Anterior cingulate cortex (tissue), 58 donors: ENCODE results near the gene RHBDF1.

Experiments used
- DNase-seq, 58 donors: peaks; one replicate each; lab custom pipeline; 2025; lab: John Stamatoyannopoulos, UW

Gene RHBDF1, protein sequence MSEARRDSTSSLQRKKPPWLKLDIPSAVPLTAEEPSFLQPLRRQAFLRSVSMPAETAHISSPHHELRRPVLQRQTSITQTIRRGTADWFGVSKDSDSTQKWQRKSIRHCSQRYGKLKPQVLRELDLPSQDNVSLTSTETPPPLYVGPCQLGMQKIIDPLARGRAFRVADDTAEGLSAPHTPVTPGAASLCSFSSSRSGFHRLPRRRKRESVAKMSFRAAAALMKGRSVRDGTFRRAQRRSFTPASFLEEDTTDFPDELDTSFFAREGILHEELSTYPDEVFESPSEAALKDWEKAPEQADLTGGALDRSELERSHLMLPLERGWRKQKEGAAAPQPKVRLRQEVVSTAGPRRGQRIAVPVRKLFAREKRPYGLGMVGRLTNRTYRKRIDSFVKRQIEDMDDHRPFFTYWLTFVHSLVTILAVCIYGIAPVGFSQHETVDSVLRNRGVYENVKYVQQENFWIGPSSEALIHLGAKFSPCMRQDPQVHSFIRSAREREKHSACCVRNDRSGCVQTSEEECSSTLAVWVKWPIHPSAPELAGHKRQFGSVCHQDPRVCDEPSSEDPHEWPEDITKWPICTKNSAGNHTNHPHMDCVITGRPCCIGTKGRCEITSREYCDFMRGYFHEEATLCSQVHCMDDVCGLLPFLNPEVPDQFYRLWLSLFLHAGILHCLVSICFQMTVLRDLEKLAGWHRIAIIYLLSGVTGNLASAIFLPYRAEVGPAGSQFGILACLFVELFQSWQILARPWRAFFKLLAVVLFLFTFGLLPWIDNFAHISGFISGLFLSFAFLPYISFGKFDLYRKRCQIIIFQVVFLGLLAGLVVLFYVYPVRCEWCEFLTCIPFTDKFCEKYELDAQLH

GRCh38 chr16:72561-73548 is at the start of gene RHBDF1:
Gene RHBDF1 (minus strand): TSS chr16:72631. CDS start chr16:65015, 7,616 bp downstream.
- peak in 3 of 58 donors; percentile 15 to 46 (median 30) for DNase-seq

DNA sequence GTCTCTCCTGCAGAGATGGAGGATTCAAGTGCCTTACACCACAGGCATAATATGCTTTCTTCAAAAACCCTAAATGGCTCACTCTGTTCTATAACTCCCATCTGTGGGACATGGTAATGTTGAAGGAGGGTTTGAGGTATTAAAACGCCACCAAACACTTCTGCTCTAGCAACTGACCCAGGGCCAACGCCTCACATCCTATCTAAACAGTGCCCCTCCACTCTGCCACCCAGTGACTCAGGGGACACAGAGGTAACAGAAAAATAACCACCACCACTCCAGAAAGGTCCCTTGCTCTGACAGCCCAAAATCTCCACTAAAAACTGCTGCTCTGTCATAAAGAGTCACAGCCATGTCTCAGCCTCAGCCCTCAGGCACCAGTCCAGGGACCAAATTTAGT is 48.3 kb upstream of the RHBDF1 start:
- no peak for DNase-seq

- DNase-seq: no peak
Observed at GRCh38 chr16:119835-120491, 47.5 kb upstream of the RHBDF1 start.

DNA sequence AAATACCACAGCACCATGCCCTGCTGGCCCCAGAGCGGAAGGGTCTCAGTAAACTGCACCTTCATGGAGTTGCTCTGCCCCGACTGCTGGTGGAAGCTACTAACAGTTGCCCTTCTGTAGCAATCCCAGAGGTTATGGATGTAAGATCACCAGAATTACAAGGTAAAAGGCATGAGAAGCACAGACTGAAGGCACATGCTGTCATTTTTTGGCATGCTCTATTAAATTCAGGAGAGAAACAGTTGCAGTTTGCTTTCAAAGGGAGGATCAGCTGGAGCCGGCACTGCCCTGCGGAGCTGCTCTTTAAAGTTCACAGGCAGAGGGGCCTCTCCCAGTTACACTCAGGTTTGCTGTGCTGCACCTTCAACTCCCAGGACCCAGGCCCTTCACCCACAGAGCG is 46.9 kb upstream of the RHBDF1 start:
- DNase-seq: no peak

DNA sequence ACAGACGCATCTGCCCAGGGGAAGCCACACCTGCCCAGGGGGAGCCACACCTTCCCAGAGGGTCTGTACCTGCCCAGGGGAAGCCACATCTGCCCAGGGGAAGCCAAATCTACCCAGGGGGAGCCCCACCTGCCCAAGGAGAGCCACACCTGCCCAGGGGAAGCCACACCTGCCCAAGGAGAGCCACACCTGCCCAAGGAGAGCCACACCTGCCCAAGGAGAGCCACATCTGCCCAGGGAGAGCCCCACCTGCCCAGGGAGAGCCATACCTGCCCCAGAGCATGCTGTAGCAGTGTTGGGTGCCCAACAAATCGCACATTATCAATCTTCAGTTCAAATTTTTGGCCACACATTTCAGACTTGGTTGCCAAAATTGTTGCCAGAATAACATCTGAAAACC is 46.4 kb upstream of the RHBDF1 start:
- no peak for DNase-seq

DNA sequence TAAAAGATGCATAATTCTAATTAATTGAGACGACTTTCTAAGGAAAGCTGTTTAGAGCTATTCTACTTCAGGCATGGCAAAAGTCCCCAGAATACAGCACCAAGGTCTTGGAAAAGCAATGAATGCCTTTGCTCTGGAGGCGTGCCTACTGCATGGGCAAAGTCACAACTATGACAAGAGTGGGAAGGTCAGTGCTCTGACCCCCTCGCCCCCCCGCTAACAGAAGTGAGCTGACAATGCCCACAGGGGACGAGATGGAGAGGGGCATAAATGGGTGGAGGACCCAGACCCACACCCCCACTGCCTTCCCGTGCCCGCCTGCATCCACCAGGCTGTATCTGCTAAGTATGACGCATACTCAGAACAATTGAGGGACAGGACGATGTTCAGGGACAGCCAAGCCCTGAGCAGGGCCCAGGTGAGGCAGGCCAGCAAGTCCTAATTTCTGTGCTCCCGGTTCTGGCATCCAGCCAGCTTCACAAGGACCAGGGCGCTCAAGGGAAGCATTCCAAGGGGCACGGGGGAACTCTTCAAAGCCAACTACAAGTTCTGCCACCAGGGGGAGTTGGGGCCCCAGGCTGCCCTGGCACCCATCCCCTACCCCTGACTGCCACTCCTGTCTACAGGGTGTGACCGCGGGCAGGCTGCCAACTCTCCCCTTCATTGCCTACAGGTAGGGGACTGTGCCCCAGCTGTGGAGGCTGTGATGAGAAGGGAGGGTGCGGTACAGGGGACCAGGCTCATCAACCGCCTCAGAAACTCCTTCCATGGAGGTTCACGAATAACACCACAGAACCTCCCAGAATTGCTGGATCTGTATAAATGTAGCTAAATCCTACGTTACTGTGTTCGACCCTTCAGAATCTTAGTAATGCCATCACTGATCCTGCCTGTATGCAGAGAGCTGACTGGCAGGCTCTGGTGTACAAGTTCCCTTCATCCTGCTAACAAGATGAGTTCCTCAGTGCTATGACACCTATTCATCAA is 45.2 kb upstream of the RHBDF1 start:
- DNase-seq: peak in 11 of 58 donors; percentile 8 to 73 (median 20)

GRCh38 chr16:116015-116414 is 43.6 kb upstream of the RHBDF1 start:
- DNase-seq: no peak

DNA sequence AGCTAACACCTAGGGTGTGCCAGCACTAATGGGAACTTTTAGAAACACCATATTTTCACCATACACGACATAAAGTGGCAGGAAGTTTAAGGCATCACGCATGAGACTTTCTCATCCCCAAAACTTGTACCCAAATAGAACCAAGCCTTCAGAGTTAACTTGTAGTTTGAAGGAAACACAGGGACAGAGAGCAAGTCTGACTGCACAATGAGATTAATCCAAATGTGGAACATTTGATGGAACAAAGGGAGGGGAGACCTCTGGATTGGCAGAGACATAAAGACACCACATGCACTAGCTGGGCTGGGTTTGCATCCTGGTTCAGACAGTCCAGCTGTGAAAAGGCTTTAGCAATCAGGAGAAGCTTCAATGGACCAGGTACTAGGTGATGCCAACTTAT is 41.9 kb upstream of the RHBDF1 start:
- DNase-seq: no peak

DNA sequence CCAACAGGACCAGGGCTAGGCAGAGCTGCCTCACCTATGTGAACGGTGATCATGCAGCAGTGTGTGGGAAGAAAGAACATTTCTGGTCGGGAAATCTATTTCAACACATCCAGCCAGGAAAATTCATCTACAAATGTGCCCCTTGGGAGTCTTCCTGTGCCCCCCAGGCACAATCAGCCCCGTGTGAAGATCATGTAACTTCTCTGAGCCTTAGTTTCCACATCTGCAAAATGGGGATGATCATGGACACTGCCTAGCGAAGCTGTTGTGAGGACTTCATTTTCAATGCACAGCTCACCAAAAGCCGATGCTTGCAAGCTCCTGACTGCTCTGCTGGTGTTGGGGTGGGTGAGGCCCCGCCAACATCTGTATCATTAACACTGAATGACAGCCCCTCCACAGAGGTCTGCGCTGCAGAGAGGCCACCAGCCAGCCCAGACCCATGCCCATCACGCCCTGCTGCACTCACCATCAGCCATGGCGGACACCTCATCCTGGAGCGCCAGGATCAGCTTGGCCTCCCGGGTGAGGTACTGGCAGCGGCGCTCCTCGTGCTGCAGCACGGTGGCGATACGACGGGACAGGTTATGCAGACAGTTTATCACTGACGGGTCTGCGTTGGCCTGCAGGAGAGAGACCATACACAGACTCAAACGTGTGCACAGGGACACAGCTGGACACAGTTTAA is 39.9 kb upstream of the RHBDF1 start:
- no peak for DNase-seq

DNA sequence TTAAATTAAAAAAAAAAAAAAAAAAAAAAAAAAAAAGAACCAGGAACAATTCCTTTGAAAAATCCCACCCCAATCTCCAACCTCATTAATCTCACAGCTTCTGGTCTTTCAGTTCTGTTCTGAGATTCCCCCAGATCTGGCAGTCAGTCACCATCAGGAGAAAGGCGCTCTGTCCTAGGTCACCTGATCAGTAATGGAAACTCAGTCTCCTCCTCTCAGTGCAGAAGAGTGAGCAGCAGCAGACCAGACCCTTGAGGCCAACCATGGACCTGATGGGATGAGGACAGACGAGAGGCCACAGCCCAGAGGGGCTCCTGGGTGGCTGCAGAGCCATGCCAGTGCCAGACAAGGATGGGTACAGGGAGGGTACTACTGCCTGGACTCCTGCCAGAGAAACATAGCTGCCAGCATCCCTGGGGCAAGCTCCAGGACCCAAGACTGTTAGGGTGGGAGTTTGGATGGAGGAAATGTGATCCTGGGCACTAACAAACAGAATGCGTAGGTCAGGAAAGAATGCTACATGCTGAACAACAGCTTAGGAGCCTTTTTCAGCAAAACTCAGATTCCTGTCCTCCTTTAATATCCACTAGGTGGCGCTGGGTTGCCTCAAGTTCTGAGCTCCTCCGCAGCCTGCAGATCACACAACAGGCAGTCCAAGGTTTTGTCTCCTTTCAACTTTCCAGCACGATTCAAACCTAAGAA is 34.3 kb upstream of the RHBDF1 start:
- peak in 42 of 58 donors; percentile 6 to 80 (median 43) for DNase-seq

GRCh38 chr16:105521-105920 is 33.1 kb upstream of the RHBDF1 start:
- DNase-seq: no peak

- no peak for DNase-seq
Observed at GRCh38 chr16:104928-105327, 32.5 kb upstream of the RHBDF1 start.

- DNase-seq: no peak
Observed at GRCh38 chr16:104355-104754, 31.9 kb upstream of the RHBDF1 start.

DNA sequence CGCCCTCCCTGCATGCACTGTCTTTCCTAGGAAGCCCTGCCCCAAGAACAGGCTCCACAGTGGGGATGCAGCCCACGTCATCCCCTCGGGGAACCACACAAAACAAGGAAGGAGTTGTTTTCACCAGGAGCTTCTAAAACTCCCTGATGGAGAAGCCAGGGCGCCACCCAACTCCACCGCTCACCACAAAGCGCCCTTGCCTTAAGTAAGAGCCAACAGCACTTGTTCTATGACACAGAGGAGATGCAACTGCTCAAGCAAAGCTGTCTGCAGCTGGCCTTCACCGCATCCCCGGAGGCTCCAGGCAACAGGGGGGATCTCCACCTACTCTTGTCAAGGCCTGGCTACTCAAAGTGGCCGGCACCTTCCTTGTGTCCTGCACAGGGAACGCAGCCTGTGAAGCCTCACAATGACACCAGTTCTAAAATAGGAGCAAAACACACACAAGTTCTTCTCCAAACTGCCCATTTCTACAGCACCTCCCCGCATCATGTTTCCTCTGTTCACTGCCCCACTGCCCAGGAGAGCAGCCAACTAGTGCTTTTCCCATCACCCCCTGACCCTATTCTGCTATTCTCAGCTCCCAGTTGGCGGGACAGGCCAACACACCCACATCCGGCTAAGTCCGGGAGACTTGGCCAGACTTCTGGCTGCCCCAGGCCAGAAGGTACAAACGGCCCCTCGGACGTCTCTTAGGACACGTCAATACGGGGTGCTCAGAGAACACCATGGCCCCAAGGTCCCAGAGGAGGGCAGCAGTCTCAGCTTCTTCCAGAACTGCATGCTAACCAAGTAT is 29.8 kb upstream of the RHBDF1 start:
- DNase-seq: peak in 43 of 58 donors; percentile 18 to 87 (median 53)

DNA sequence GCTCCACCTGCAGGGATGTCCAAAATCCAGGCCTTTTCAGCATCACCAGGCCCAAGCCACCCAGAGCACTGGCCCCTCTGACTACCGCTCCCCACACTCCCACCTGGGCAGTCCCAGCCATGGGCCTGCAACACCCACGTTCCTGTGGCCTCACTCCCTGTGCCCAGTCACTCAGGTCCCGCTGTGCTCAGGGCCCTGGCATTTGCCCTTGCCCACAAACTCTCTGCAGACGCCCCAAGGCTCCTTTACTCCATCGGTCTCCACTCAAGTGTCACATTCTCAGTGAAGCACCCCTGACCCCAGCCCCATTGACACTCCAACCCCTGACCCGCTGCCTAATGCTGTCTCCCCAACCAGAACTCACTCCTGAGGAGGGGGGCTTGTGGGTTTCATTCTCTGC is 29.2 kb upstream of the RHBDF1 start:
- no peak for DNase-seq

- no peak for DNase-seq
Observed at GRCh38 chr16:100989-101388, 28.6 kb upstream of the RHBDF1 start.
